Skeletal muscle satellite cell (primary cell): ENCODE data around the gene SLC51B.
A peak's percentile ranks its signal among the peaks of the same experiment; 100 is the strongest.
"Not testable (repeated sequence)": the region's sequence is repeated elsewhere in the genome, so short reads cannot be mapped to it uniquely, and the experiment has no call there.

Source experiments
- H3K27me3 ChIP-seq: 2 replicates; pipeline ENCODE4 v1.7.0; 2013; ENCODE audit warnings: low read length; ENCODE audit not compliant: control insufficient read depth, insufficient read depth
- H3K36me3 ChIP-seq: 2 replicates; pipeline ENCODE4 v1.7.0; 2013; ENCODE audit warnings: mild to moderate bottlenecking, control low read depth, low read length; ENCODE audit not compliant: insufficient read depth
- H3K4me1 ChIP-seq: 2 replicates; pipeline ENCODE4 v1.7.0; 2013; ENCODE audit warnings: low read length; ENCODE audit not compliant: control insufficient read depth, insufficient read depth
- H3K4me2 ChIP-seq: 2 replicates; pipeline ENCODE4 v1.7.0; 2013; ENCODE audit warnings: mild to moderate bottlenecking, low read length
- H3K4me3 ChIP-seq: 2 replicates; pipeline ENCODE4 v1.7.0; 2013; ENCODE audit warnings: low read length
- H3K9ac ChIP-seq: 2 replicates; pipeline ENCODE4 v1.7.0; 2013; ENCODE audit warnings: mild to moderate bottlenecking, low read depth, low read length, moderate library complexity
- H3K9me3 ChIP-seq: replicated peaks from 2 replicates; pipeline ENCODE4 v1.7.0; 2013; ENCODE audit warnings: mild to moderate bottlenecking, control low read depth, low read length

Gene SLC51B

GRCh38 chr15:65068403-65068788, 23.2 kb downstream of the SLC51B start:
- Histone ChIP-seq H3K4me1 (peaks cover 17% of the 10 kb centered on the region), H3K9ac (no peak overlapping the region), H3K4me3 (no peak overlapping the region), H3K4me2 (no peak overlapping the region), H3K36me3 (no peaks in the 10 kb centered on the region), H3K27me3 (peaks cover 49% of the 10 kb centered on the region), H3K9me3 (no peaks in the 10 kb centered on the region)

GRCh38 chr15:65069179-65069578, 24.0 kb downstream of the SLC51B start:
- H3K4me2 ChIP-seq: no peak overlapping the region
- H3K4me1 ChIP-seq: peaks cover 17% of the 10 kb centered on the region
- H3K9ac ChIP-seq: no peak overlapping the region
- H3K27me3 ChIP-seq: peaks cover 43% of the 10 kb centered on the region
- no peaks in the 10 kb centered on the region for H3K9me3 ChIP-seq
- H3K36me3 ChIP-seq: no peaks in the 10 kb centered on the region
- H3K4me3 ChIP-seq: no peak overlapping the region

DNA sequence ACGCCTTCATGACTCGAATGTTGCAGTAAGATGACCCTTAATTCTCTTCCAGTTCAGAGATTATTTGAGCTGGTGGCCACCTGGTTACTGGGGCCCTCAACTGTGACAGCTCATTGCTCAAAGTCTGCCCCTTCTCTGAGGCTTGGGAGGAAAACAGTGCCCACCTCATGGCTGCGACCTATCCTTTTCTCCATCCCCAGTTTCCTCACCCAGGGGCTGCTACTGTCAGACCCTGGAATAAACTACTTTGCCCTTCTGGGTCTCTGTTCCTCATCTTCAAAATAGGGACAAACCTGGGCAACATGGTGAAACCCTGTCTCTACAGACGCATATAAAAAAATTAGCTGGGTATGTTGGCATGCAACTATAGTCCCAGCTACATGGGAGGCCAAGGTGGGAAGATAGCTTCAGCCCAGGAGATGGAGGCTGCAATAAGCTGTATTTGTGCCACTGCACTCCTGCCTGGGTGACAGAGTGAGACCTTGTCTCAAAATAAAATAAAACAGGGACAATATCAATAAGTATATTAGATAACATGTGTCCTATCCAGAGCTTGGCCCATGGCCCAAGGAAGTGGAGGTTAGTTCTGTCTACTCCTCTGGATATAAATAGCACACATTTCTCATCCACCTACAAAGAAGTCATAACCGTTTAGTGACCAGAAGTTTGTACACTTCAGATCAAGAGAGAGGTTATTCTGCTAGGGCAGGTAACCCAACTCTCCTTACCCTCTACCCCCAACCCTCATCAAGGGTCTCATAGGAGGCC, 24.8 kb downstream of the SLC51B start:
- no peaks in the 10 kb centered on the region for H3K36me3 ChIP-seq
- H3K4me1 ChIP-seq: peaks cover 17% of the 10 kb centered on the region
- no peak overlapping the region for H3K4me3 ChIP-seq
- H3K4me2 ChIP-seq: no peak overlapping the region
- H3K27me3 ChIP-seq: peaks cover 40% of the 10 kb centered on the region
- H3K9me3 ChIP-seq: no peaks in the 10 kb centered on the region
- H3K9ac ChIP-seq: no peak overlapping the region

DNA sequence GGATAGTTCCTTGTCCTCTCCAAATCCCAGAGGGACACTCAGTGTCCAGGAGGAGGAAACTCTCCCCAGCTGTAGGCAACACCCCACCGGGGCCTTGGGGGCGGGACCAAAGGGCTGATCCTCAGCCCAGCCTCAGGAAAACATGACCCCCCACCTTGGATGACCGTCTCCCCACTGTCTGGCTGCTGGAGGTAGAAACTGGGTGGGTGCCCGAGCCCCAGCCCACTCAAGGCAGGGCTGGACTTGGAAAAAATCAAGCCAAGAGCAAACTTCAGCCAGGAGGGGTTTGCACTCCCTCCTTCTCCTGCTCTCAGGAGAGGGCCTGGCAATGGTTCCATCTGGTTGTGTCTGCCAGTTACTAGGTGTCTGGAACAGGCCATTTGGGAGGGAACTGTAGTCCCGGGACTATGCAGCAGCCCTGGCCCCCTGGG, 26.2 kb downstream of the SLC51B start:
- Histone ChIP-seq H3K36me3 (no peaks in the 10 kb centered on the region), H3K4me3 (no peak overlapping the region), H3K9me3 (no peaks in the 10 kb centered on the region), H3K9ac (no peak overlapping the region), H3K27me3 (peaks cover 26% of the 10 kb centered on the region), H3K4me1 (peaks cover 17% of the 10 kb centered on the region), H3K4me2 (no peak overlapping the region)

GRCh38 chr15:65072027-65072426, 26.8 kb downstream of the SLC51B start:
- Histone ChIP-seq H3K9ac (no peak overlapping the region), H3K4me1 (peaks cover 17% of the 10 kb centered on the region), H3K4me2 (no peak overlapping the region), H3K9me3 (no peaks in the 10 kb centered on the region), H3K27me3 (peaks cover 20% of the 10 kb centered on the region), H3K36me3 (no peaks in the 10 kb centered on the region), H3K4me3 (no peak overlapping the region)

- H3K4me3 ChIP-seq: no peak overlapping the region
- H3K9ac ChIP-seq: no peak overlapping the region
- H3K4me1 ChIP-seq: peaks cover 17% of the 10 kb centered on the region
- H3K36me3 ChIP-seq: no peaks in the 10 kb centered on the region
- no peak overlapping the region for H3K4me2 ChIP-seq
- H3K9me3 ChIP-seq: no peaks in the 10 kb centered on the region
- peaks cover 14% of the 10 kb centered on the region for H3K27me3 ChIP-seq
Observed at GRCh38 chr15:65072617-65073016, 27.4 kb downstream of the SLC51B start.

GRCh38 chr15:65074946-65075345, 29.8 kb downstream of the SLC51B start:
- H3K4me1 ChIP-seq, H3K9ac ChIP-seq, H3K4me3 ChIP-seq, H3K36me3 ChIP-seq, H3K9me3 ChIP-seq, H3K4me2 ChIP-seq: not testable (repeated sequence)
- peaks cover 30% of the 10 kb centered on the region for H3K27me3 ChIP-seq

- not testable (repeated sequence) for H3K36me3 ChIP-seq, H3K4me1 ChIP-seq, H3K9ac ChIP-seq, H3K4me3 ChIP-seq, H3K4me2 ChIP-seq, H3K9me3 ChIP-seq
- peaks cover 33% of the 10 kb centered on the region for H3K27me3 ChIP-seq
Observed at GRCh38 chr15:65075607-65076395, 30.6 kb downstream of the SLC51B start.

GRCh38 chr15:65076486-65077290, 31.5 kb downstream of the SLC51B start, which contains the start of gene KBTBD13:
TSS of gene KBTBD13 (plus strand) at chr15:65076746. CDS start at chr15:65076816, 70 bp downstream.
- no peak within 1 kb of the TSS for H3K9ac ChIP-seq
- H3K27me3 ChIP-seq: peaks cover 37% of the 10 kb centered on the region
- H3K4me1 ChIP-seq: no peaks in the 10 kb centered on the region
- no peak within 1 kb of the TSS for H3K4me3 ChIP-seq
- H3K9me3 ChIP-seq: no peaks in the 10 kb centered on the region
- no peaks in the 10 kb centered on the region for H3K36me3 ChIP-seq
- no peak within 1 kb of the TSS for H3K4me2 ChIP-seq

DNA sequence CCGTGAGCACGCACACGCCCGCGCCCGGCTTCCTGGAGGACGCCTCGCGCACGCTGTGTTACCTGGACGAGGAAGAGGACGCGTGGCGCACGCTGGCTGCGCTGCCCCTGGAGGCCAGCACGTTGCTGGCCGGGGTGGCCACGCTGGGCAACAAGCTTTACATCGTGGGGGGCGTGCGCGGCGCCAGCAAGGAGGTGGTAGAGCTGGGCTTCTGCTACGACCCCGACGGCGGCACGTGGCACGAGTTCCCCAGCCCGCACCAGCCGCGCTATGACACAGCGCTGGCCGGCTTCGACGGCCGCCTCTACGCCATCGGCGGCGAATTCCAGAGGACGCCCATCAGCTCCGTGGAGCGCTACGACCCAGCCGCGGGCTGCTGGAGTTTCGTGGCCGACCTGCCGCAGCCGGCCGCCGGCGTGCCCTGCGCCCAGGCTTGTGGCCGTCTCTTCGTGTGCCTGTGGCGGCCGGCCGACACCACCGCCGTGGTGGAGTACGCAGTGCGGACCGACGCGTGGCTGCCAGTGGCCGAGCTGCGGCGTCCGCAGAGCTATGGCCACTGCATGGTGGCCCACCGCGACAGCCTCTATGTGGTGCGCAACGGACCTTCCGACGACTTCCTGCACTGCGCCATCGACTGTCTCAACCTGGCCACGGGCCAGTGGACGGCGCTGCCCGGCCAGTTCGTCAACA, 32.2 kb downstream of the SLC51B start:
- Histone ChIP-seq H3K4me2 (peak overlapping the region; percentile 52), H3K9me3 (no peaks in the 10 kb centered on the region), H3K9ac (no peak overlapping the region), H3K36me3 (no peaks in the 10 kb centered on the region), H3K4me1 (no peaks in the 10 kb centered on the region), H3K27me3 (peaks cover 42% of the 10 kb centered on the region), H3K4me3 (no peak overlapping the region)

GRCh38 chr15:65077981-65078352, 32.8 kb downstream of the SLC51B start:
- no peaks in the 10 kb centered on the region for H3K4me1 ChIP-seq
- no peak overlapping the region for H3K4me3 ChIP-seq
- H3K4me2 ChIP-seq: peak overlapping the region; percentile 52
- no peaks in the 10 kb centered on the region for H3K9me3 ChIP-seq
- peaks cover 47% of the 10 kb centered on the region for H3K27me3 ChIP-seq
- H3K36me3 ChIP-seq: no peaks in the 10 kb centered on the region
- H3K9ac ChIP-seq: no peak overlapping the region
